ENCODE results near the gene ZIC1. TPM values are rescaled to one million over a fixed set of nuclear protein-coding genes. Genes with fewer than 3 reads are reported as not detected.

ZIC1 gene
- total RNA-seq, result not detected in 2 replicates

GRCh38 chr3:147409143-147410115, at the start of gene ZIC1:
Gene ZIC1, plus strand, starts transcription at chr3:147409365. Its CDS starts 748 bp downstream, at chr3:147410113.

GRCh38 chr3:147406028-147406931, 2.9 kb upstream of the ZIC1 start, which contains the start of gene ZIC4:
Gene ZIC4, minus strand, starts transcription at chr3:147406543. Its CDS starts 3,746 bp downstream, at chr3:147402797.

Other genes with a start within 250 kb of the ZIC1 start
- not detected in 2 replicates for gene ZIC4, start 2.8 kb upstream of the ZIC1 start, total RNA-seq